ENCODE results near the gene CFAP119.

DNA sequence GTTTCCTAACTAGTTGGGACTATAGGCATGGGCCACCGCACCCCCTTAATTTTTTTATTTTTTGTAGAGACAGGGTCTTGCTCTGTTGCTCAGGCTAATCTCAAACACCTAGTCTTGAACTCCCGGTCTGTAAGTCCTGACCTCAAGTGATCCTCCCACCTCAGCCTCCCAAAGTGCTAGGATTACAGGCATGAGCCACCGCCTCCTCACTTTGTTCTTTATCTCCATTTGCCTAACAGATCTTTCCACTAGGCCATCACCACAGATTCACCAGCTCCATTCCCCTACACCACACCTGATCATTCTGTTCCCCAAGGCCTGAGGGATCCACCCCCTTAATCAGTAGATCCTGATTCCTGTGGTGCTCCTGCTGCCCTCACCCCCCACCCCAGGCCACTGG is 32.8 kb upstream of the CFAP119 start:
- TF ChIP-seq, protein P1, sequence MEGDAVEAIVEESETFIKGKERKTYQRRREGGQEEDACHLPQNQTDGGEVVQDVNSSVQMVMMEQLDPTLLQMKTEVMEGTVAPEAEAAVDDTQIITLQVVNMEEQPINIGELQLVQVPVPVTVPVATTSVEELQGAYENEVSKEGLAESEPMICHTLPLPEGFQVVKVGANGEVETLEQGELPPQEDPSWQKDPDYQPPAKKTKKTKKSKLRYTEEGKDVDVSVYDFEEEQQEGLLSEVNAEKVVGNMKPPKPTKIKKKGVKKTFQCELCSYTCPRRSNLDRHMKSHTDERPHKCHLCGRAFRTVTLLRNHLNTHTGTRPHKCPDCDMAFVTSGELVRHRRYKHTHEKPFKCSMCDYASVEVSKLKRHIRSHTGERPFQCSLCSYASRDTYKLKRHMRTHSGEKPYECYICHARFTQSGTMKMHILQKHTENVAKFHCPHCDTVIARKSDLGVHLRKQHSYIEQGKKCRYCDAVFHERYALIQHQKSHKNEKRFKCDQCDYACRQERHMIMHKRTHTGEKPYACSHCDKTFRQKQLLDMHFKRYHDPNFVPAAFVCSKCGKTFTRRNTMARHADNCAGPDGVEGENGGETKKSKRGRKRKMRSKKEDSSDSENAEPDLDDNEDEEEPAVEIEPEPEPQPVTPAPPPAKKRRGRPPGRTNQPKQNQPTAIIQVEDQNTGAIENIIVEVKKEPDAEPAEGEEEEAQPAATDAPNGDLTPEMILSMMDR (IDR thresholded peaks at IDR 0.05; ENCODE audit: low read depth, low read length), result no peak
- TF ChIP-seq EZH2phosphoT487 (IDR thresholded peaks at IDR 0.05; ENCODE audit: low read depth), result no peak
